HUES64 (cell line): ENCODE results near the gene USF2.

Source experiments
- H3K27ac ChIP-seq: 2 replicates; pipeline ENCODE4 v1.7.0; 2013; ENCODE audit warnings: low read depth, low read length, inconsistent platforms
- H3K27me3 ChIP-seq: 2 replicates; pipeline ENCODE4 v1.6.1; 2013; ENCODE audit warnings: mild to moderate bottlenecking, low read length; ENCODE audit not compliant: insufficient read depth
- H3K36me3 ChIP-seq: 2 replicates; pipeline ENCODE4 v1.6.1; 2013; ENCODE audit warnings: mild to moderate bottlenecking, low read length; ENCODE audit not compliant: insufficient read depth
- H3K4me1 ChIP-seq: 2 replicates; pipeline ENCODE4 v1.6.1; 2013; ENCODE audit warnings: mild to moderate bottlenecking, low read length, moderate library complexity; ENCODE audit not compliant: insufficient read depth
- H3K4me3 ChIP-seq: 2 replicates; pipeline ENCODE4 v1.5.1; 2013; ENCODE audit warnings: mild to moderate bottlenecking, low read length, moderate library complexity
- H3K9ac ChIP-seq: 2 replicates; pipeline ENCODE4 v1.6.1; 2013; ENCODE audit warnings: mild to moderate bottlenecking, low read depth, low read length
- H3K9me3 ChIP-seq: 2 replicates; pipeline ENCODE4 v1.6.1; 2013; ENCODE audit warnings: low read depth, low read length; ENCODE audit not compliant: insufficient read depth
- WGBS: fragments of 150-250, 120-280 bp; methylation state at CpG from one replicate; pipeline ENCODE4 v1.1.7; 2013; ENCODE audit warnings: missing lambda C conversion rate; 5-methylcytosine and 5-hydroxymethylcytosine counted together

USF2 gene

DNA sequence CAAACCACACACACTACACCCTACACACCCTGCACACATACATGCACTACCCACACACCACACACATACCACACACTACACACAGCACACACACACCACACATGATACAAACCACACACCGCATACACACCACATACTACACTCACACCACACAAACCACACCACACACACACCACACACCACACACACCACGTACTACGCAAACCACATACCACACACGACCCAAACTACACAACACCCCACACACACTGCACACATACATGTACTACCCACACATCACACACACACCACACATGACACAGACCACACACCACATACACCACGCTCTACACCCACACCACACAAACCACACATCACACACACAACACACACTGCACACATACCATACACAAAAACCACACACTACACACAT is 29.8 kb downstream of the USF2 start:
- Histone ChIP-seq H3K36me3 (no peaks in the 10 kb centered on the region), H3K9ac (no peak overlapping the region), H3K4me3 (no peak overlapping the region), H3K4me1 (0 out of 2 replicates have a peak, but pooled peaks cover 4% of the 10 kb centered on the region), H3K9me3 (no peaks in the 10 kb centered on the region), H3K27ac (no peak overlapping the region), H3K27me3 (no peaks in the 10 kb centered on the region)
- WGBS, result 90% methylated on average over 5 of the region's 5 CpGs

DNA sequence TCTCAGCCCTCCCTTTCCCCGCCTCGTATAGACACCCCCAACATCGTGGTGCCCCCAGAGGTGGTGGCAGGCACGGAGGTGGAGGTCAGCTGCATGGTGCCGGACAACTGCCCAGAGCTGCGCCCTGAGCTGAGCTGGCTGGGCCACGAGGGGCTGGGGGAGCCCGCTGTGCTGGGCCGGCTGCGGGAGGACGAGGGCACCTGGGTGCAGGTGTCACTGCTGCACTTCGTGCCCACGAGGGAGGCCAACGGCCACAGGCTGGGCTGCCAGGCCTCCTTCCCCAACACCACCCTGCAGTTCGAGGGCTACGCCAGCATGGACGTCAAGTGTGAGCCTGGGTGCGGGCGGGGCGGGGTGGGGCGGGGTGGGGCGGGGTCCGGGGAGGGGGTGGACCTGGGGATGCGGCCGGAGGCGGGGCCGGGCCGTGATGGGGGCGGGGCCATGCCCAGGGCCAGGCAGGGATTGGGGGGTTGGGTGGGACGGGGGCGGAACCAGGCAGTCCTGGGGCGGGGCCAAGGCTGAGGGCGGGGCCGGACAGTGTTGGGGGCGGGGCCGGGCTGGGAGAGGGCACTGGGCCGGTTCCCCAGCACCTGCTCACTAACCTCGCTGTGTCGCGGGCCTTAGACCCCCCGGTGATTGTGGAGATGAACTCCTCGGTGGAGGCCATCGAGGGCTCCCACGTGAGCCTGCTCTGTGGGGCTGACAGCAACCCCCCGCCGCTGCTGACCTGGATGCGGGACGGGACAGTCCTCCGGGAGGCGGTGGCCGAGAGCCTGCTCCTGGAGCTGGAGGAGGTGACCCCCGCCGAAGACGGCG is 31.0 kb downstream of the USF2 start:
- Histone ChIP-seq H3K36me3 (no peaks in the 10 kb centered on the region), H3K27ac (no peak overlapping the region), H3K4me3 (no peak overlapping the region), H3K4me1 (0 out of 2 replicates have a peak, but pooled peaks cover 3% of the 10 kb centered on the region), H3K9ac (no peak overlapping the region), H3K27me3 (no peaks in the 10 kb centered on the region), H3K9me3 (no peaks in the 10 kb centered on the region)
- WGBS, result 91% methylated on average over 53 of the region's 55 CpGs

DNA sequence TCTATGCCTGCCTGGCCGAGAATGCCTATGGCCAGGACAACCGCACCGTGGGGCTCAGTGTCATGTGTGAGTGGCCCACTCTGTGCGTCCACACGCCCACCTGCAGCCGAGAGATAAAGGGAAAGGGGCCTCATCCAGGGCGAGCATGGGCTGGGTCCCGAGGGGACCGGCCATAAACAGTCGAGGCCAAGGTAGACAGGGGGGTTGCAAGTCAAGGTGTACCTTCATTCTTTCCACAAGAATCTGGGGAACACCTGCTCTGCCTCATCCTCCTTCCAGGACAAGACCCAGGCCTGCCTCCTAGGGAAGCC is 31.5 kb downstream of the USF2 start:
- 0 out of 2 replicates have a peak, but pooled peaks cover under 1% of the 10 kb centered on the region for H3K4me1 ChIP-seq
- 92% methylated on average over 10 of the region's 10 CpGs for WGBS
- H3K9me3 ChIP-seq, result no peaks in the 10 kb centered on the region
- no peak overlapping the region for H3K4me3 ChIP-seq
- no peak overlapping the region for H3K27ac ChIP-seq
- H3K36me3 ChIP-seq, result no peaks in the 10 kb centered on the region
- no peak overlapping the region for H3K9ac ChIP-seq
- H3K27me3 ChIP-seq, result no peaks in the 10 kb centered on the region

DNA sequence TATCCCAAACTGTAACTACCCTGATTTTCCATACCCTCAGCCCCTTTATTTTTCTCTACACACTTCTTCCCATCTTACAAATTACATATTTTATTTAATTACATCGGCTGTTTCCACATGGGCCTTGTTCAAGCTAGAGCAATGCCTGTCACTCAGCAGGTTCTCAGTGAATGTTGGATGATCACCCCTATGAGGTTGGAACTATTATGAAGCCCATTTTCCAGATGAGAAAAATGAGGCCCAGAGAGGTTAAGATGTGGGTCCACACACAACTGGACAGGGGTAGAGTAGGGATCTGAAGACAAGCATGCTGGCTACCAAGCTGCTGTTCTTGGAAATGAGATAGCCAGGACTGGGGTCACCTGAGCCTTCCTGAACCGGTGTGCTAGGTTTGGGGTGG is 33.2 kb downstream of the USF2 start:
- Histone ChIP-seq H3K9ac (no peak overlapping the region), H3K4me3 (no peak overlapping the region), H3K4me1 (no peaks in the 10 kb centered on the region)

DNA sequence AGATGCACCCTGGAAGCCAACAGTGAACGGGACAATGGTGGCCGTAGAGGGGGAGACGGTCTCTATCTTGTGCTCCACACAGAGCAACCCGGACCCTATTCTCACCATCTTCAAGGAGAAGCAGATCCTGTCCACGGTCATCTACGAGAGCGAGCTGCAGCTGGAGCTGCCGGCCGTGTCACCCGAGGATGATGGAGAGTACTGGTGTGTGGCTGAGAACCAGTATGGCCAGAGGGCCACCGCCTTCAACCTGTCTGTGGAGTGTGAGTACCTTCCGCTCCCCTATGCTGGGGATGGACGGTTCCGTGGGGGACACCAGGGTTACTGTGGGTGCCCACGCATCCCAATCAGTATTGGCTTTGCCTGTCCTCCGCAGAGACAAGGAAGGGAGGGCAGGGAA is 33.7 kb downstream of the USF2 start:
- Histone ChIP-seq H3K4me3 (no peak overlapping the region), H3K9ac (no peak overlapping the region), H3K27me3 (no peaks in the 10 kb centered on the region), H3K9me3 (no peaks in the 10 kb centered on the region), H3K36me3 (no peaks in the 10 kb centered on the region), H3K27ac (no peak overlapping the region), H3K4me1 (no peaks in the 10 kb centered on the region)
- 87% methylated on average over 16 of the region's 16 CpGs for WGBS

More for the DNA sequence above, 33.2 kb downstream of the USF2 start:
- Histone ChIP-seq H3K27me3 (no peaks in the 10 kb centered on the region), H3K36me3 (no peaks in the 10 kb centered on the region), H3K27ac (no peak overlapping the region), H3K9me3 (no peaks in the 10 kb centered on the region)
- WGBS, result 90% methylated on average over 2 of the region's 2 CpGs

DNA sequence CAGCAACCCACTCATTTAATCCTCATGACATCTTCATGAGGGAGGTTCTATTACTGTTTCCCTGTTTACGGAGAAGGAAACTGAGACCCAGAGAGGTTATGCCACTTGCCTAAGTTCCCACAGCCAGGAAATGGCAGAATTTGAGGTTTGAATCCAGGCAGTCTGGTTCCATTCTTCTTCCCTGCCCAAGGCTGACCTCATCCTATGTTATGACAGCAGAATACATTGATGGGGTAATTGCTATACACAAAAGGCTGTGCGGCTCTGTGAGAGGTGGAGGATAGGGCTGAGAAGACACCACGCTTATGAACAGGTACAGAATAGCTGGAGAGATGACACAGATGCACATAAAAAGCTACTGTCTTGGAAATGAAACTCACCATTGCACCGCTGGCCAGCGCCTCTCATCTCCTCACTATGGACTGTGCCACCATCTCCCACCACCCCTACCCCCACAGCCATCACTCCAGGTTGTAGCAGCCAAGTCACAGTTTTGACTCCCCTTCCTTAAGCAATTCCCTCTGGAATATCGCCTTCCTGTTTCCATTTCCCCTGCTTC is 34.7 kb downstream of the USF2 start:
- WGBS, result 93% methylated on average over 6 of the region's 6 CpGs
- Histone ChIP-seq H3K27ac (no peak overlapping the region), H3K9me3 (no peaks in the 10 kb centered on the region), H3K9ac (no peak overlapping the region), H3K36me3 (no peaks in the 10 kb centered on the region), H3K4me1 (no peaks in the 10 kb centered on the region), H3K27me3 (no peaks in the 10 kb centered on the region), H3K4me3 (no peak overlapping the region)

DNA sequence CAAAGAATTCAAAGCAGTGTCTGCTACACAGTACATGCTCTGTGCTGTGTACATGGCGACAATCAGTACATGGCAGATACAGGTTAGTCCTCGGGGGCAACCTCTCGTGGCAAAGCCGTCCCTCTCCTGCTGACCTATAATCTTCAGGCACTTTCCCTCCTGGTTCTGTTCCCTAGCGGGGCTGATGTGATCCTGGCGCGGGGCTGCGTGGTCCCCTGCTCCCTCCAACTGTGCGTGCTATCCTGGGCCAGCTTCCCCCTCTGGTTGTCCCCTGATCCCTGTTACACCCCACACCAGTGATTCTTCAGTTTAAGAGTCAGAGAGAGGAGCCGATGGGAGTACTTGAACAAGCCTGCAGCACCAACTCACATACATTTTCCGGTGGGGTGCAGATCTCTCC is 35.3 kb downstream of the USF2 start:
- Histone ChIP-seq H3K27me3 (no peaks in the 10 kb centered on the region), H3K9me3 (no peaks in the 10 kb centered on the region), H3K4me1 (no peaks in the 10 kb centered on the region), H3K4me3 (no peak overlapping the region), H3K36me3 (no peaks in the 10 kb centered on the region), H3K27ac (no peak overlapping the region), H3K9ac (no peak overlapping the region)
- WGBS, result 86% methylated on average over 11 of the region's 11 CpGs

DNA sequence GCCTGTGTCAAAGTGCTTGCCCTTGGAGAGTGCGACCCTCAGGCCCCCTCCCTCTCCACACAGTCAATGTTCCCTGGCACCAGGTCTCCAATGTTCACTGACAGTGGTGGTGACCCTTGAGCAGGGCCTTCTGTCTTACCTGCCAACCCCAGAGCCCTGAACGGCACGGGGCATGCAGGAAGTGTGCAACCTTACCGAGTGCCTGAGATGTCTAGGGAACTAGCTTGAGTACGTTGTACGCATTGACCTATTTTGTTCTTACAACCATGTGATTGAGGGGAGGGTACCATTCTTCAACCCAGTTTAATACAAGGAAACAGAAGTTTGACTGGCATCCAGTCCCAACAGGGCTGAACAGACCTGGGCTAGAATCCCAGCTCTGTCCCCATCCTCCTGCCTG is 36.4 kb downstream of the USF2 start:
- Histone ChIP-seq H3K27me3 (no peaks in the 10 kb centered on the region), H3K4me3 (no peak overlapping the region), H3K27ac (no peak overlapping the region), H3K9ac (no peak overlapping the region), H3K36me3 (no peaks in the 10 kb centered on the region), H3K9me3 (no peaks in the 10 kb centered on the region), H3K4me1 (no peaks in the 10 kb centered on the region)
- WGBS, result 93% methylated on average over 6 of the region's 6 CpGs

DNA sequence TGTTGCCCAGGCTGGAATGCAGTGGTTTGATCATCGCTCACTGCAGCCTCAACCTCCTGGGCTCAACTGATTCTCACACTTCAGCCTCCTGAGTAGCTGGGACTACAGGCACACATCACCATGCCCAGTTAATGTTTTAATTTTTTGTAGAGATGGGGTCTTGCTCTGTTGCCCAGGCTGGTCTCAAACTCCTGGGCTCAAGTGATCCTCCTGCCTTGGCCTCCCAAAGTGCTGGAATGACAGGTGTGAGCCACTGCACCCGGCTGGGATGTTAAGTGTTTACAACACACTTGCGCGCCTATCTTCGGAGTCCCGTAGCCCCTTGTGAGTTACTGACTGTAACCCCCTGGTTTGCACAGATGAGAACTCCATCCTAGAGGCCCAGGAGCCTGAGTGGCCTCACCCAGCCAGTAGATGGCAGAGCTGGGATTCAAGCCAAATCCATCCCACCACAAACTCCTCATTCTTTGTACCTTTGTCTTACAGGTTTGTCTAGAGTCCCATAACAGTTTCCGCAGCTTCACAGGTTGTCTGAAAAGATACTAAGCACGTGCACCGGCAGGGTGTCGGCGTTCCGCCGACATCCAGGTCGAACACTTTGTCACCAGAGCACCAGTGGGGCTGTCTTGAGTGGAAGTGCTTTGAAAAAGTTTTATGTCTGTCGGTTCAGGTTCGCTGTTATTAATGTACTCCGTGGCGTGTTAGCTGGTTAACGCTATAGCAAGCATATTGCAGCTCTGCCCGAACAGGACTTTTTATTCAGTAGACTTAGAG is 37.9 kb downstream of the USF2 start:
- Histone ChIP-seq H3K9me3 (no peaks in the 10 kb centered on the region), H3K27ac (no peak overlapping the region), H3K9ac (no peak overlapping the region), H3K4me1 (no peaks in the 10 kb centered on the region), H3K27me3 (no peaks in the 10 kb centered on the region), H3K36me3 (no peaks in the 10 kb centered on the region), H3K4me3 (no peak overlapping the region)
- WGBS, result 91% methylated on average over 20 of the region's 20 CpGs

DNA sequence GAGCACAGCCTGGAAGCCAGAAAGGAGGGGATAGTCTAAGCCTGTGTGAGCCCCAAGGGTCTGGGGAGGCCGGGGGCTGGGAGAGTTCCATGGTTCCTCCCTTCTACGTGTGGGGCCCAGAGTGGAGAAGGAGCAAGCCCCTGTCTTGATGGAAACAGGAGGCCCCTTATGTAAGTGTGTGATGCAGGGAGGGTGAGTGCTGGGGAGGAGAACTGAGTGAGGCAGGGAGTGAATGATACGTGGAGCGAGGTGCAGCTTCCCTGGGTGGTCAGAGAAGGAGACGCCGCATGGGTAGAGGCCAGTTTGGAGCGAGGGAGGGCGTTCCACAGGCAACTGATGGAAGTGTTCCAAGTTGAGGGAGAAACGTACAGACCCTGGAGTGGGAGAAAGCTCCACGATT is 39.2 kb downstream of the USF2 start:
- H3K4me1 ChIP-seq, result no peaks in the 10 kb centered on the region
- 86% methylated on average over 10 of the region's 10 CpGs for WGBS
- no peaks in the 10 kb centered on the region for H3K9me3 ChIP-seq
- H3K36me3 ChIP-seq, result no peaks in the 10 kb centered on the region
- no peak overlapping the region for H3K27ac ChIP-seq
- no peak overlapping the region for H3K4me3 ChIP-seq
- no peaks in the 10 kb centered on the region for H3K27me3 ChIP-seq
- no peak overlapping the region for H3K9ac ChIP-seq

DNA sequence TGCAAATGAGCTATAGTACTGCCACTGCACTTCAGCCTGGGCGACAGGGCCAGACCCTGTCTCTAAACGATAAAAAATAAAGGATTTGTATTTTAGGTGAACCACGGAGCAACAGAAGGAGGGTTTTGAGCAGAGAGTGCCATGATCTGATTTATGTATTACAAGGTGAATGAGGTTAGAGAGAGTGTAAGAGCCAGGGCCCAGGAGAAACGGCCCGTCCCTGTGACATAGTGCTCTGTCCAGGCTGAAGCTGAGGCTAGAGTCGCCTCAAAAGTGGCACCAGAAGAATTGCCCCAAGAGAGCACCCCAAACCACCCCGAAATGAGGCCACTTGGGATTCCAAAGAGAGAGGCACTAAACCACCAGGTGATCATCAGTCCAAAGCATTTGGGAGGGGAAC is 40.1 kb downstream of the USF2 start:
- 75% methylated on average over 7 of the region's 7 CpGs for whole genome bisulfite sequencing
- Histone ChIP-seq H3K4me1 (no peaks in the 10 kb centered on the region), H3K9ac (no peak overlapping the region; the same call in 1 of the 2 replicates)

More for the DNA sequence above, 40.1 kb downstream of the USF2 start:
- Histone ChIP-seq H3K27ac (no peak overlapping the region), H3K27me3 (no peaks in the 10 kb centered on the region), H3K36me3 (no peaks in the 10 kb centered on the region), H3K4me3 (no peak overlapping the region), H3K9me3 (no peaks in the 10 kb centered on the region)
